NB4 (cell line): ENCODE results near the gene PIK3C2G.

Experiments used
- MYC ChIP-seq: IDR thresholded peaks from 2 replicates; pipeline ENCODE4 v1.6.1; 2011; ENCODE audit warnings: low read depth, low read length
- POLR2A ChIP-seq: IDR thresholded peaks from 2 replicates; pipeline ENCODE4 v1.6.1; 2011; ENCODE audit warnings: mild to moderate bottlenecking; ENCODE audit not compliant: insufficient read length; ENCODE audit errors: extremely low read depth
- TF ChIP-seq, protein P1 (sequence below): IDR thresholded peaks from one replicate; pipeline ENCODE4 v1.5.1; 2012; ENCODE audit warnings: low read depth, low read length
- TF ChIP-seq, protein P2 (sequence below): IDR thresholded peaks from 2 replicates; pipeline ENCODE4 v1.6.1; 2011; ENCODE audit warnings: low read depth, low read length

DNA sequence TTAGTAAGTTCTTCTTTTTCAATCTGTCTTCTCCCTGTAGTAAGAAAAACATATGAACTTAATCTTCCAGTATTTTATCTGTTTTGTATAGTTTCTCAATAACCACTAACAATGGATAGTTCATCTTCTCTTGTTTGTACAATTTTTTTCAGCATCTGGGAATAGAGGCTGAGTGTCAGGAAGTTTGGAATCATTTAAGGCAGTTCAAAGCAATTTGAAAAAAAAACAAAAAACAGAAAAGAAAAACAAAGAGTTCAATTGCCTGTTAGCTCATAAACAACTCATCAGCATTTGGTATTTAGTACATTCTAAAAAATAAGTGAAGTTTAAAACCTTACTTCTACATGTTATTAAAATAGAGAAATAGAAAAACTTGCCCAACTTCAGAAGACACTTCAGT, 359.7 kb downstream of the PIK3C2G start:
- TF ChIP-seq, protein P1, sequence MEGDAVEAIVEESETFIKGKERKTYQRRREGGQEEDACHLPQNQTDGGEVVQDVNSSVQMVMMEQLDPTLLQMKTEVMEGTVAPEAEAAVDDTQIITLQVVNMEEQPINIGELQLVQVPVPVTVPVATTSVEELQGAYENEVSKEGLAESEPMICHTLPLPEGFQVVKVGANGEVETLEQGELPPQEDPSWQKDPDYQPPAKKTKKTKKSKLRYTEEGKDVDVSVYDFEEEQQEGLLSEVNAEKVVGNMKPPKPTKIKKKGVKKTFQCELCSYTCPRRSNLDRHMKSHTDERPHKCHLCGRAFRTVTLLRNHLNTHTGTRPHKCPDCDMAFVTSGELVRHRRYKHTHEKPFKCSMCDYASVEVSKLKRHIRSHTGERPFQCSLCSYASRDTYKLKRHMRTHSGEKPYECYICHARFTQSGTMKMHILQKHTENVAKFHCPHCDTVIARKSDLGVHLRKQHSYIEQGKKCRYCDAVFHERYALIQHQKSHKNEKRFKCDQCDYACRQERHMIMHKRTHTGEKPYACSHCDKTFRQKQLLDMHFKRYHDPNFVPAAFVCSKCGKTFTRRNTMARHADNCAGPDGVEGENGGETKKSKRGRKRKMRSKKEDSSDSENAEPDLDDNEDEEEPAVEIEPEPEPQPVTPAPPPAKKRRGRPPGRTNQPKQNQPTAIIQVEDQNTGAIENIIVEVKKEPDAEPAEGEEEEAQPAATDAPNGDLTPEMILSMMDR = no peak
- no peak for TF ChIP-seq POLR2A
- TF ChIP-seq, protein P2, sequence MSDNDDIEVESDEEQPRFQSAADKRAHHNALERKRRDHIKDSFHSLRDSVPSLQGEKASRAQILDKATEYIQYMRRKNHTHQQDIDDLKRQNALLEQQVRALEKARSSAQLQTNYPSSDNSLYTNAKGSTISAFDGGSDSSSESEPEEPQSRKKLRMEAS = no peak
- no peak for TF ChIP-seq MYC
